ENCODE measurements around the gene ANKUB1.

The ANKUB1 gene

GRCh38 chr3:149777414-149778214 lies 14.7 kb downstream of the ANKUB1 start:
- Histone ChIP-seq H3K4me3 (ENCODE audit: low read depth, low read length) (no peak overlapping the region), H3K36me3 (replicated peaks) (no peaks in the 10 kb centered on the region), H3K27me3 (replicated peaks) (no peaks in the 10 kb centered on the region), H3K27ac (no peak overlapping the region)
- no peak for DNase-seq
- TF ChIP-seq, protein P1, sequence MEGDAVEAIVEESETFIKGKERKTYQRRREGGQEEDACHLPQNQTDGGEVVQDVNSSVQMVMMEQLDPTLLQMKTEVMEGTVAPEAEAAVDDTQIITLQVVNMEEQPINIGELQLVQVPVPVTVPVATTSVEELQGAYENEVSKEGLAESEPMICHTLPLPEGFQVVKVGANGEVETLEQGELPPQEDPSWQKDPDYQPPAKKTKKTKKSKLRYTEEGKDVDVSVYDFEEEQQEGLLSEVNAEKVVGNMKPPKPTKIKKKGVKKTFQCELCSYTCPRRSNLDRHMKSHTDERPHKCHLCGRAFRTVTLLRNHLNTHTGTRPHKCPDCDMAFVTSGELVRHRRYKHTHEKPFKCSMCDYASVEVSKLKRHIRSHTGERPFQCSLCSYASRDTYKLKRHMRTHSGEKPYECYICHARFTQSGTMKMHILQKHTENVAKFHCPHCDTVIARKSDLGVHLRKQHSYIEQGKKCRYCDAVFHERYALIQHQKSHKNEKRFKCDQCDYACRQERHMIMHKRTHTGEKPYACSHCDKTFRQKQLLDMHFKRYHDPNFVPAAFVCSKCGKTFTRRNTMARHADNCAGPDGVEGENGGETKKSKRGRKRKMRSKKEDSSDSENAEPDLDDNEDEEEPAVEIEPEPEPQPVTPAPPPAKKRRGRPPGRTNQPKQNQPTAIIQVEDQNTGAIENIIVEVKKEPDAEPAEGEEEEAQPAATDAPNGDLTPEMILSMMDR (IDR thresholded peaks at IDR 0.05; ENCODE audit: low read depth, low read length, missing control alignments): no peak
- in situ Hi-C loops (cut with HindIII; ENCODE audit: low pct_ligation_motif_present, low sequenced_read_pairs): no loop called here

DNA sequence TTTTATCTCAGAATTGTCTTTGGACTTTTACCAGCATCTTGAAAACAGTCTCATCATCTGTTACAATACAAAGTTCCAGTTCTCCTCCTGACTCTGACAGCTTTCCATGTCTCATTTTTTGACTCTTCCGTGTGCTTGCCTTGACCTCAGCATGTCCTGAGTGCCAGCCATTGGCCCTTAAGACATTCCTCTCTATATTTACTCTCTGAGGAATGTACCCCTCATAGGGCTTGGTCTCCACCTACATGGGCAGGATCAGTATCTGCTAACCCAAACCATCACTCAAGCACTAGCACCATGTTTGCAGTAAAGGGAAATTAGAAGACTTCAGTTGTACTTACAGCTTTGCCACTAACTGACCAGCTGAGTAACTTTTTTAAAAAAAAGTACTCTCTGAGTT lies 16.2 kb downstream of the ANKUB1 start:
- TF ChIP-seq, protein P1 (IDR thresholded peaks at IDR 0.05; ENCODE audit: low read depth, low read length, missing control alignments): no peak
- in situ Hi-C loops (cut with HindIII; ENCODE audit: low pct_ligation_motif_present, low sequenced_read_pairs): no loop called here
- no peak for DNase-seq

GRCh38 chr3:149772861-149773260 lies 19.5 kb downstream of the ANKUB1 start:
- DNase-seq: no peak
- no peak overlapping the region for H3K27ac ChIP-seq
- no peaks in the 10 kb centered on the region for H3K27me3 ChIP-seq (replicated peaks)
- H3K4me3 ChIP-seq (ENCODE audit: low read depth, low read length): no peak overlapping the region
- in situ Hi-C loops (cut with HindIII; ENCODE audit: low pct_ligation_motif_present, low sequenced_read_pairs): no loop called here
- TF ChIP-seq, protein P1 (IDR thresholded peaks at IDR 0.05; ENCODE audit: low read depth, low read length, missing control alignments): no peak
- H3K36me3 ChIP-seq (replicated peaks): no peaks in the 10 kb centered on the region

More for the DNA sequence above, 16.2 kb downstream of the ANKUB1 start:
- H3K4me3 ChIP-seq (ENCODE audit: low read depth, low read length): no peak overlapping the region
- H3K27me3 ChIP-seq (replicated peaks): no peaks in the 10 kb centered on the region
- H3K36me3 ChIP-seq (replicated peaks): no peaks in the 10 kb centered on the region
- H3K27ac ChIP-seq: no peak overlapping the region

- Histone ChIP-seq H3K27me3 (replicated peaks) (no peaks in the 10 kb centered on the region), H3K27ac (no peak overlapping the region), H3K36me3 (replicated peaks) (no peaks in the 10 kb centered on the region), H3K4me3 (ENCODE audit: low read depth, low read length) (no peak overlapping the region)
- in situ Hi-C loops (cut with HindIII; ENCODE audit: low pct_ligation_motif_present, low sequenced_read_pairs): no loop called here
- DNase-seq: peak; percentile 26
- TF ChIP-seq, protein P1 (IDR thresholded peaks at IDR 0.05; ENCODE audit: low read depth, low read length, missing control alignments): peak; percentile 91
Observed at GRCh38 chr3:149771652-149772271, 20.6 kb downstream of the ANKUB1 start.

DNA sequence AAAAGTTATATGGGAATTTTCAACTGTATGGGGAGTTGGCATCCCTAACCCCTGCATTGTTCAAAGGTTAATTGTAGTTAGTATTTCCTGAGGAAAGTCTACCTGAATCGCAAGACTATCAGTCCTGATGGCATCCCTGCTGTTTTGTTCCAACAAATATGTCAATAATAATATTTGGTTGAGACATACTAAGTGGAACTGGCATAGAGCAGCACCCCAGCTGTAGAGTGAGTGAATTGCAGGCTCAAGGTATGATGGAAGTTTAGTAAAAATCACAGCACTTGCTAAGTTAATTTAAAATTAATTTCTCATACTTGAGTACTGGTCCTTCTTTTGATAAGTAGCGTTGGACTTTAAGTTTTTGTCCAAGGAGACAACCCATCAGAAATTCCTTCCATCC lies 22.1 kb downstream of the ANKUB1 start:
- TF ChIP-seq, protein P1 (IDR thresholded peaks at IDR 0.05; ENCODE audit: low read depth, low read length, missing control alignments): peak; percentile 36
- no peak for DNase-seq
- in situ Hi-C loops (cut with HindIII; ENCODE audit: low pct_ligation_motif_present, low sequenced_read_pairs): no loop called here
- Histone ChIP-seq H3K27me3 (replicated peaks) (no peaks in the 10 kb centered on the region), H3K4me3 (ENCODE audit: low read depth, low read length) (no peak overlapping the region), H3K27ac (no peak overlapping the region), H3K36me3 (replicated peaks) (no peaks in the 10 kb centered on the region)
